CD4-positive, alpha-beta T cell treated with Interleukin-15 for 4 hours (primary cell): ENCODE results near the gene POTEB2.
"Not testable (repeated sequence)": the region's sequence is repeated elsewhere in the genome, so short reads cannot be mapped to it uniquely, and the experiment has no call there.

Source experiments
- DNase-seq: peaks from one replicate; pipeline ENCODE4 v3.0.0-alpha.2; 2020; ENCODE audit warnings: low spot score

The POTEB2 gene

DNA sequence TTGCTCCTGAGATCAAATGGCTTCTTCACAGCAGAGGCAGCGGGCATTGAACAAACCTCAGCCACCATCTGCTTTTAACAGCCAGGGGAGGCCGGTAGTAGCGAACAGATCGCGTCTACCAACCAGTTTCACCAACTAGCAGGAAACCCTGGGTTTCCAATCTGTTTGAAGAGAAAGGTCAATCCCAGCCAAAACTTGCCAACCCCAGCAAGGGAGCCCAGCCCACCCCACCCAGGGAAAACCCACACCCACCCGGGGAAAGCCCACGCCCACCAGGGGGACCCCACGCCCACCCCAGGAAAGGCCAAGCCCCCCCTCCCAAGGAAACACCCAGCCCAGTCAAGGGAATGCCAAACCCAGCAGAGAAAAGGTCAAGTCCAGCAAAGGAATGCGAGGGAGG is at the start of gene POTEB2:
TSS of gene POTEB2 (minus strand) at position 101 of the 400 bp plus-strand sequence. CDS start at position 68, 33 bp downstream.
- DNase-seq = not testable (repeated sequence)

DNA sequence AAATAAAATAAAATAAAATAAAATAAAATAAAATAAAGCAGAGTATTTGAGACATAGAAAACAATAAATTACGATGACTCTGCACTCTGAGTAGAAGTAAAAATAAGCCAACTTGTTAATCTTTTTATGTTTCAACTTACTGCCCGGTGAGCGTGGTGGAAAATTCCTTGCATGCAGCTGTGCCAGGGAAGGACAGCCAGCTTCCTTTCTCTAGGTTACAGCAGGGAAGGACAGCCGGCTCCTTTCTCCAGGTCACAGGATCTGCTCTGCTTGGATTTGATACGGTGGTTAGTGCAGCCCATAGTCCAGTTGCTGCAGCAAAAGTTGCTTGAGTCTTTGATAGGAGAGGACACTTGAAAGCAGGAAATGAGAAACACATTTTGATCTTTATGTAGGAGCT is 13.8 kb upstream of the POTEB2 start:
- DNase-seq = not testable (repeated sequence)

DNA sequence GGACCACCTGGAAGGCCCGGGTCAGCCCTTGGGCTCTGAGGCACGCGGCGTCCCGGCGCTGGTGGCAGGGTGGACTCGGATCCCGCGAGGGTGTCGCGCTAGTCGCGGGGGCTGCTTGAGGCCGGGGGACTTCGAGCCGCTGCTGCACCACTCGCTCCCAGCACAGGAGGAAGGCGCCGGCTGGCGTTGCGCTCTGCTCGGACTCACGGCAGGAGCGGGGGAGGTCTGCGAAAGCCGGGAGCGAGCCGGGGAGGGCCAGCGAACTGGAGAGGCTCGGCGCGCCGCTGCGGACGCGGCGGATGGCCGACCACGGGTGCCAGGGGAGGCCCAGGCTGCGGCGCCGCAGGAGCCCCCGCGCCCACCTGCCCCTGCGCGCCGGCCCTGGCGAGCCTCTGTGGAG is 12.3 kb upstream of the POTEB2 start:
- not testable (repeated sequence) for DNase-seq

DNA sequence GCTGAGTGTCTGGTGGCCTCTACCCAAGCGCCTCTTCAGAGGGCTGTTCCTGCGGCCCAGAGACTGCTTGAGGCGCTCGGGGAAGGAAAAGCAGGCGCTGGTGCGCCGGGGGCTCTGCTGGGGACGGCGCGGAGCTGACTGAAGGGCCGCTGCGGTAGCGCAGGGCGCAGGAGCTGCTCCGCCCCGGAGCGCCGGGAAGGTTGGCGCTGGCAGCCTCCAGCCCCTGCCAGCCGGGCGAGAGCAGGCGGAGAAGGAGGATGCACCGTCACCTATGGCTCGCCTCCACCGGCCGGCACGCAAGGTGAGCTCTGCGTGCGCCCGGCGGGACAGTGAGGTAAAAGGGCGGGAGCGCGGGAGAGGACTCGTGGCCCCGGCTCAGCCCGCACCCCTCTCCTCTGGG is 11.7 kb upstream of the POTEB2 start:
- DNase-seq = not testable (repeated sequence)
